HCT116 (cell line): ENCODE results near the gene XKR7. TPM values are rescaled to one million over a fixed set of nuclear protein-coding genes. Genes with fewer than 3 reads are reported as not detected.
"Not testable (repeated sequence)": the region's sequence is repeated elsewhere in the genome, so short reads cannot be mapped to it uniquely, and the experiment has no call there.

Experiments used
- ATAC-seq: fragments of 200-7000 bp; cut with Tn5 transposase; 2 replicates; pipeline ENCODE4 v1.9.1; 2020; ENCODE audit warnings: mild to moderate bottlenecking, moderate library complexity
- BruUV-seq: library from RNA; stranded (reverse); fragments of 400-500 nt; replicated peaks from 2 replicates; lab custom pipeline; 2021; lab: Mats Ljungman, UMichigan
- CTCF ChIA-PET: fragments of 300-600 bp; sonication (Branson Sonifier 250); formaldehyde crosslinking; loops from one replicate; lab custom pipeline; 2021; ENCODE audit warnings: antibody characterized with exemption; lab: Charles Lee
- POLR2A ChIA-PET: fragments of 300-600, 350-600 bp; sonication (Branson Sonifier 250); formaldehyde crosslinking; loops from one replicate; lab custom pipeline; 2021; ENCODE audit warnings: antibody characterized with exemption; lab: Charles Lee
- RAD21 ChIA-PET, 2 experiments: fragments of 300-600 bp; sonication (Branson Sonifier 250); formaldehyde crosslinking; loops; one replicate each; lab custom pipeline; 2023; ENCODE audit warnings: low total read pairs in 2 of 2; ENCODE audit not compliant: uncharacterized antibody in 2 of 2, unreplicated experiment in 2 of 2, low non-redundant PET in 1 of 2; lab: Charles Lee
- DNase-seq: peaks from one replicate; pipeline ENCODE4 v3.0.0-alpha.2; 2010; ENCODE audit warnings: low read depth, low spot score
- H2AFZ ChIP-seq: fragments of 200-600 bp; shearing (Covaris generic), sonication (generic); 2 replicates; pipeline ENCODE4 v1.6.1; 2017; ENCODE audit warnings: low read depth, mixed run types, mixed read lengths, antibody characterized with exemption, low read length; ENCODE audit not compliant: poor library complexity, severe bottlenecking
- H3K27ac ChIP-seq: 2 replicates; pipeline ENCODE4 v1.5.1; 2012; ENCODE audit warnings: low read depth, low read length
- H3K27me3 ChIP-seq: fragments of 200-600 bp; sonication (generic); 2 replicates; pipeline ENCODE4 v1.6.1; 2016; ENCODE audit warnings: mixed run types, low read length, mixed read lengths; ENCODE audit not compliant: insufficient read depth
- H3K36me3 ChIP-seq, 2 experiments: fragments of 200-500 bp in 1 of 2; fragments of 200-600 bp in 1 of 2; sonication (Bioruptor generic) in 1 of 2; sonication (generic) in 1 of 2; 2 replicates each; pipeline versions ENCODE4 v1.5.1 to v1.6.1; 2014 to 2016; ENCODE audit warnings: low read length in 2 of 2, inconsistent platforms in 1 of 2, mixed read lengths in 1 of 2, mixed run types in 1 of 2; ENCODE audit not compliant: insufficient read depth in 2 of 2, control insufficient read depth in 1 of 2
- H3K4me1 ChIP-seq, 2 experiments: fragments of 200-600 bp in 1 of 2; sonication (generic) in 1 of 2; 2 replicates each; pipeline versions ENCODE4 v1.5.1 to v1.6.1; 2012 to 2017; ENCODE audit warnings: low read length in 2 of 2, inconsistent platforms in 1 of 2, mild to moderate bottlenecking in 1 of 2, mixed read lengths in 1 of 2, mixed run types in 1 of 2, moderate library complexity in 1 of 2; ENCODE audit not compliant: insufficient read depth in 2 of 2, control insufficient read depth in 1 of 2
- H3K4me2 ChIP-seq: fragments of 200-600 bp; sonication (generic); 2 replicates; pipeline ENCODE4 v1.6.1; 2017; ENCODE audit warnings: mixed run types, low read length, mixed read lengths
- H3K4me3 ChIP-seq, 2 experiments: fragments of 200-600 bp in 1 of 2; sonication (generic) in 1 of 2; replicated peaks in 1 of 2; 2 replicates each; pipeline ENCODE4 v1.5.1; 2011 to 2016; ENCODE audit warnings: low read length in 2 of 2, control low read depth in 1 of 2, low read depth in 1 of 2, mild to moderate bottlenecking in 1 of 2, mixed read lengths in 1 of 2, mixed run types in 1 of 2
- H3K79me2 ChIP-seq: fragments of 200-600 bp; sonication (generic); 2 replicates; pipeline ENCODE4 v1.6.1; 2017; ENCODE audit warnings: mild to moderate bottlenecking, mixed run types, low read length, moderate library complexity, mixed read lengths; ENCODE audit not compliant: insufficient read depth
- H3K9ac ChIP-seq: fragments of 200-600 bp; sonication (generic); 2 replicates; pipeline ENCODE4 v1.6.1; 2016; ENCODE audit warnings: low read length, mixed read lengths
- H3K9me2 ChIP-seq: fragments of 200-600 bp; sonication (generic), shearing (Covaris generic); 2 replicates; pipeline ENCODE4 v1.6.1; 2017; ENCODE audit warnings: mixed run types, mild to moderate bottlenecking, moderate library complexity; ENCODE audit not compliant: insufficient read depth
- H3K9me3 ChIP-seq, 2 experiments: fragments of 200-500 bp in 1 of 2; fragments of 200-600 bp in 1 of 2; sonication (Bioruptor generic) in 1 of 2; sonication (generic) in 1 of 2; 2 replicates each; pipeline ENCODE4 v1.6.1; 2014 to 2017; ENCODE audit warnings: low read length in 2 of 2, mixed read lengths in 2 of 2, inconsistent platforms in 1 of 2, low read depth in 1 of 2, mild to moderate bottlenecking in 1 of 2, mixed run types in 1 of 2, moderate library complexity in 1 of 2; ENCODE audit not compliant: control insufficient read depth in 1 of 2, insufficient read depth in 1 of 2
- H4K20me1 ChIP-seq: fragments of 200-600 bp; sonication (generic), shearing (Covaris generic); 2 replicates; pipeline ENCODE4 v1.6.1; 2017; ENCODE audit warnings: mixed run types, mild to moderate bottlenecking, moderate library complexity; ENCODE audit not compliant: insufficient read depth
- ATF3 ChIP-seq: IDR thresholded peaks from 2 replicates; pipeline ENCODE4 v1.6.1; 2012
- CBX3 ChIP-seq: IDR thresholded peaks from 2 replicates; pipeline ENCODE4 v1.6.1; 2012; ENCODE audit warnings: low read depth
- CTCF ChIP-seq, 3 experiments: fragments of 200-600 bp in 1 of 3; sonication (generic) in 1 of 3; IDR thresholded peaks in 2 of 3; conservative IDR thresholded peaks in 1 of 3; 2 replicates each; pipeline ENCODE4 v1.5.1; 2012 to 2017; ENCODE audit warnings: low read depth in 2 of 3, low read length in 2 of 3, antibody characterized with exemption in 1 of 3, borderline replicate concordance in 1 of 3, control low read depth in 1 of 3, mild to moderate bottlenecking in 1 of 3, mixed read lengths in 1 of 3, mixed run types in 1 of 3, moderate library complexity in 1 of 3; ENCODE audit not compliant: insufficient read depth in 1 of 3
- EGR1 ChIP-seq: IDR thresholded peaks from 2 replicates; pipeline ENCODE4 v1.6.1; 2012; ENCODE audit warnings: low read depth
- EZH2 ChIP-seq: fragments of 200-600 bp; sonication (generic); IDR thresholded peaks from 2 replicates; pipeline ENCODE4 v1.6.1; 2017; ENCODE audit warnings: antibody characterized with exemption, mixed run types
- EZH2phosphoT487 ChIP-seq: fragments of 200-600 bp; IDR thresholded peaks from 2 replicates; pipeline ENCODE4 v1.6.1; 2018; ENCODE audit warnings: antibody characterized with exemption, borderline replicate concordance
- FOSL1 ChIP-seq: IDR thresholded peaks from 2 replicates; pipeline ENCODE4 v1.6.1; 2012; ENCODE audit warnings: low read depth
- JUND ChIP-seq: IDR thresholded peaks from 2 replicates; pipeline ENCODE4 v1.6.1; 2012
- MAX ChIP-seq: IDR thresholded peaks from 2 replicates; pipeline ENCODE4 v1.6.1; 2012
- POLR2A ChIP-seq: IDR thresholded peaks from 2 replicates; pipeline ENCODE4 v1.7.0; 2011; ENCODE audit warnings: borderline replicate concordance; ENCODE audit not compliant: insufficient read depth, insufficient read length; ENCODE audit errors: extremely low read depth
- REST ChIP-seq: IDR thresholded peaks from 2 replicates; pipeline ENCODE4 v1.6.1; 2012; ENCODE audit warnings: low read depth
- SIN3A ChIP-seq: IDR thresholded peaks from 2 replicates; pipeline ENCODE4 v1.6.1; 2012; ENCODE audit warnings: low read depth
- SP1 ChIP-seq: IDR thresholded peaks from 2 replicates; pipeline ENCODE4 v1.6.1; 2012; ENCODE audit warnings: low read depth
- TCF7L2 ChIP-seq: IDR thresholded peaks from 2 replicates; pipeline ENCODE4 v1.7.0; 2011; ENCODE audit warnings: borderline replicate concordance, inconsistent platforms; ENCODE audit not compliant: insufficient read depth, insufficient read length; ENCODE audit errors: extremely low read depth
- YY1 ChIP-seq: IDR thresholded peaks from 2 replicates; pipeline ENCODE4 v1.6.1; 2011; ENCODE audit warnings: low read length, low read depth, moderate library complexity, mild to moderate bottlenecking; ENCODE audit not compliant: insufficient replicate concordance; ENCODE audit errors: extremely low read depth
- ZFX ChIP-seq: fragments of 450-650 bp; IDR thresholded peaks from 2 replicates; pipeline ENCODE4 v1.6.1; 2017
- ZNF274 ChIP-seq: fragments of 200-500 bp; sonication (Bioruptor generic); IDR thresholded peaks from 2 replicates; pipeline ENCODE4 v1.6.1; 2014; ENCODE audit warnings: mild to moderate bottlenecking, low read depth, low read length, inconsistent platforms
- intact Hi-C: fragments of 100-400 bp; cut with micrococcal nuclease; formaldehyde crosslinking; loops from 2 replicates; pipeline ENCODE4 v1.10.0; 2022
- total RNA-seq: library from RNA; stranded (reverse); gene quantifications from one replicate; pipeline ENCODE4 v1.2.1, GENCODE V29; 2021; ENCODE audit not compliant: unreplicated experiment

XKR7 gene
- total RNA-seq, 1 experiment from 2014 or later: not detected

GRCh38 chr20:32033316-32033715, 65.4 kb downstream of the XKR7 start:
- ChIA-PET CTCF (no interaction called here), RAD21 (no interaction called here), POLR2A (no interaction called here)
- no peaks in the 10 kb centered on the region for H4K20me1 ChIP-seq
- H3K79me2 ChIP-seq: no peaks in the 10 kb centered on the region
- no peak overlapping the region for H3K4me3 ChIP-seq
- H3K27me3 ChIP-seq: peaks cover 30% of the 10 kb centered on the region
- DNase-seq (no peak), ATAC-seq (no peak)
- H3K36me3 ChIP-seq: no peaks in the 10 kb centered on the region
- intact Hi-C loops: no loop called here
- peaks cover 4 to 6% of the 10 kb centered on the region in 2 experiments; a peak in 2 of 4 replicates for H3K4me1 ChIP-seq
- H3K27ac ChIP-seq: no peak overlapping the region
- no peaks in the 10 kb centered on the region for H3K9me2 ChIP-seq
- H3K9ac ChIP-seq: no peak overlapping the region
- TF ChIP-seq ZNF274 (no peak), JUND (no peak), YY1 (no peak), EZH2 (no peak), TCF7L2 (no peak), REST (no peak), SIN3A (no peak), POLR2A (no peak), FOSL1 (no peak), ATF3 (no peak), EZH2phosphoT487 (no peak), ZFX (no peak), MAX (no peak), SP1 (no peak), CTCF (IDR thresholded peaks at IDR 0.05 in 2 of 3, conservative IDR thresholded peaks at IDR 0.05 in 1 of 3; ENCODE audit: borderline replicate concordance in 1 of 3, insufficient read depth in 1 of 3, low read depth in 2 of 3, low read length in 2 of 3) (no peak), CBX3 (no peak), EGR1 (no peak)
- no peak overlapping the region for H2AFZ ChIP-seq
- no peak overlapping the region for H3K4me2 ChIP-seq
- BruUV-seq: no TSS peak
- no peaks in the 10 kb centered on the region for H3K9me3 ChIP-seq

- H3K9me2 ChIP-seq, H3K36me3 ChIP-seq, H2AFZ ChIP-seq, BruUV-seq, RAD21 ChIA-PET, H3K4me1 ChIP-seq, H3K9me3 ChIP-seq, H4K20me1 ChIP-seq, intact Hi-C loops, ATAC-seq, H3K4me2 ChIP-seq, H3K9ac ChIP-seq, H3K27ac ChIP-seq, H3K4me3 ChIP-seq, H3K79me2 ChIP-seq, CTCF ChIA-PET, POLR2A ChIA-PET, DNase-seq: not testable (repeated sequence)
- H3K27me3 ChIP-seq: peaks cover 32% of the 10 kb centered on the region
These were observed 65.8 kb downstream of the XKR7 start for GRCh38 chr20:32033721-32034120.
